WTC11 (cell line): Measurements from ENCODE around the gene IL6R.

Experiments
- CTCF ChIP-seq: fragments of 200-600 bp; IDR thresholded peaks from 2 replicates; pipeline ENCODE4 v1.8.0; 2022; ENCODE audit warnings: antibody characterized with exemption
- ESRRA ChIP-seq: sonication (generic); formaldehyde crosslinking; IDR thresholded peaks from 2 replicates; pipeline ENCODE4 v1.8.1; 2022; ENCODE audit warnings: mild to moderate bottlenecking, missing genetic modification reagents, borderline replicate concordance
- HMGXB4 ChIP-seq: sonication (generic); formaldehyde crosslinking; IDR thresholded peaks from 2 replicates; pipeline ENCODE4 v1.8.1; 2023; ENCODE audit warnings: mild to moderate bottlenecking, moderate library complexity, missing genetic modification reagents
- PRDM15 ChIP-seq: sonication (generic); formaldehyde crosslinking; IDR thresholded peaks from 2 replicates; pipeline ENCODE4 v1.8.0; 2022; ENCODE audit warnings: missing genetic modification reagents
- ZBTB21 ChIP-seq: sonication (generic); formaldehyde crosslinking; IDR thresholded peaks from 2 replicates; pipeline ENCODE4 v1.8.1; 2023; ENCODE audit warnings: mild to moderate bottlenecking, missing genetic modification reagents, borderline replicate concordance
- ZNF121 ChIP-seq: sonication (generic); formaldehyde crosslinking; IDR thresholded peaks from 2 replicates; pipeline ENCODE4 v1.8.0; 2023; ENCODE audit warnings: missing genetic modification reagents
- ZNF263 ChIP-seq: sonication (generic); formaldehyde crosslinking; IDR thresholded peaks from 2 replicates; pipeline ENCODE4 v1.8.1; 2022; ENCODE audit warnings: low read depth, mild to moderate bottlenecking, moderate library complexity, missing genetic modification reagents

DNA sequence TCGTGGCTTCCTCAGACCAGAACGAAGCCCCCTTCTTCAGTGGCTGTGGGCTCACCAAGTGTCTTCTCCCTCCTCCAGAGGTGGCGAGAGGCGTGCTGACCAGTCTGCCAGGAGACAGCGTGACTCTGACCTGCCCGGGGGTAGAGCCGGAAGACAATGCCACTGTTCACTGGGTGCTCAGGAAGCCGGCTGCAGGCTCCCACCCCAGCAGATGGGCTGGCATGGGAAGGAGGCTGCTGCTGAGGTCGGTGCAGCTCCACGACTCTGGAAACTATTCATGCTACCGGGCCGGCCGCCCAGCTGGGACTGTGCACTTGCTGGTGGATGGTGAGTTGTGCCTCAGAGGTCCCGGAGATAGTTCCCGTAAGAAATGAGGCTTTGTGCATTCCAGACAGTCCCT, 24.0 kb downstream of the IL6R start:
- TF ChIP-seq ZBTB21 (no peak), CTCF (no peak), HMGXB4 (CRISPR knock-in tag) (no peak), ESRRA (CRISPR knock-in tag) (no peak), ZNF121 (CRISPR knock-in tag) (no peak), PRDM15 (no peak), ZNF263 (CRISPR knock-in tag) (no peak)
